OCI-LY7 (cell line): ENCODE results near the gene ZNF469. TPM values are rescaled to one million over a fixed set of nuclear protein-coding genes. Genes with fewer than 3 reads are reported as not detected.

Source experiments
- BruUV-seq: library from RNA; stranded (reverse); fragments of 400-500 nt; replicated peaks from 2 replicates; lab custom pipeline; 2021; lab: Mats Ljungman, UMichigan
- CTCF ChIA-PET: fragments of 300-600 bp; sonication (Branson Sonifier 250); formaldehyde crosslinking; loops from one replicate; lab custom pipeline; 2022; ENCODE audit warnings: antibody characterized with exemption; ENCODE audit not compliant: unreplicated experiment; lab: Charles Lee
- POLR2A ChIA-PET: fragments of 300-600 bp; sonication (Branson Sonifier 250); formaldehyde crosslinking; loops from one replicate; lab custom pipeline; 2022; ENCODE audit warnings: antibody characterized with exemption; lab: Charles Lee
- DNase-seq: peaks from one replicate; pipeline ENCODE4 v3.0.0-alpha.2; 2015; ENCODE audit warnings: low spot score
- H2AFZ ChIP-seq: fragments of 200-600 bp; sonication (generic), shearing (Covaris generic); 2 replicates; pipeline ENCODE4 v1.6.1; 2014; ENCODE audit warnings: mild to moderate bottlenecking, antibody characterized with exemption, low read length, moderate library complexity
- H3K27ac ChIP-seq: fragments of 200-600 bp; sonication (generic); 2 replicates; pipeline ENCODE4 v1.5.1; 2014; ENCODE audit warnings: mixed run types, low read depth, mild to moderate bottlenecking, moderate library complexity, low read length, inconsistent platforms; ENCODE audit not compliant: poor library complexity, severe bottlenecking
- H3K36me3 ChIP-seq: fragments of 200-600 bp; sonication (generic); 2 replicates; pipeline ENCODE4 v1.6.1; 2014; ENCODE audit warnings: mild to moderate bottlenecking, antibody characterized with exemption, low read length, moderate library complexity, mixed read lengths; ENCODE audit not compliant: insufficient read depth
- H3K4me1 ChIP-seq: fragments of 200-600 bp; sonication (generic); 2 replicates; pipeline ENCODE4 v1.5.1; 2014; ENCODE audit warnings: mild to moderate bottlenecking, low read length; ENCODE audit not compliant: insufficient read depth, poor library complexity, severe bottlenecking
- H3K4me2 ChIP-seq: fragments of 200-600 bp; sonication (generic); 2 replicates; pipeline ENCODE4 v1.6.1; 2014; ENCODE audit warnings: mild to moderate bottlenecking, low read length
- H3K4me3 ChIP-seq: fragments of 200-600 bp; sonication (generic); 2 replicates; pipeline ENCODE4 v1.5.1; 2014; ENCODE audit warnings: mild to moderate bottlenecking, low read depth, low read length; ENCODE audit not compliant: poor library complexity, severe bottlenecking
- H3K79me2 ChIP-seq: fragments of 200-600 bp; sonication (generic); 2 replicates; pipeline ENCODE4 v1.6.1; 2016; ENCODE audit warnings: low read depth, mild to moderate bottlenecking, low read length, moderate library complexity, mixed read lengths; ENCODE audit not compliant: insufficient read depth
- H3K9me2 ChIP-seq: fragments of 200-600 bp; sonication (generic); 2 replicates; pipeline ENCODE4 v1.6.1; 2016; ENCODE audit warnings: mild to moderate bottlenecking, low read length, mixed read lengths; ENCODE audit not compliant: insufficient read depth
- H3K9me3 ChIP-seq: fragments of 200-600 bp; sonication (generic); 2 replicates; pipeline ENCODE4 v1.6.1; 2014; ENCODE audit warnings: mild to moderate bottlenecking, mixed run types, low read length, mixed read lengths
- H4K20me1 ChIP-seq: fragments of 200-600 bp; sonication (generic); 2 replicates; pipeline ENCODE4 v1.6.1; 2014; ENCODE audit warnings: mild to moderate bottlenecking, antibody characterized with exemption, low read length, moderate library complexity, mixed read lengths; ENCODE audit not compliant: insufficient read depth
- EZH2phosphoT487 ChIP-seq: fragments of 200-600 bp; sonication (generic); IDR thresholded peaks from 2 replicates; pipeline ENCODE4 v1.6.1; 2018; ENCODE audit warnings: low read depth, borderline replicate concordance, mild to moderate bottlenecking, mixed run types, antibody characterized with exemption, low read length, moderate library complexity, mixed read lengths
- intact Hi-C: fragments of 100-400 bp; cut with micrococcal nuclease; formaldehyde crosslinking; loops from one replicate; pipeline ENCODE4 v1.10.0; 2022; ENCODE audit not compliant: unreplicated experiment
- total RNA-seq, 2 experiments: library from RNA; depleted of rRNA in 1 of 2; stranded (reverse); fragments of >200 nt in 1 of 2; shearing (Covaris generic) in 1 of 2; gene quantifications; 2 replicates each; pipeline ENCODE4 v1.2.3, GENCODE V29; 2014 to 2022
- TF ChIP-seq, protein P1 (sequence below): fragments of 200-600 bp; sonication (generic); conservative IDR thresholded peaks from 2 replicates; pipeline ENCODE4 v1.5.1; 2014; ENCODE audit warnings: mild to moderate bottlenecking, antibody characterized with exemption, low read length, moderate library complexity, mixed read lengths

ZNF469 gene
- total RNA-seq, 2 experiments from 2014 or later, result under 0.01 TPM; not detected in 1

DNA sequence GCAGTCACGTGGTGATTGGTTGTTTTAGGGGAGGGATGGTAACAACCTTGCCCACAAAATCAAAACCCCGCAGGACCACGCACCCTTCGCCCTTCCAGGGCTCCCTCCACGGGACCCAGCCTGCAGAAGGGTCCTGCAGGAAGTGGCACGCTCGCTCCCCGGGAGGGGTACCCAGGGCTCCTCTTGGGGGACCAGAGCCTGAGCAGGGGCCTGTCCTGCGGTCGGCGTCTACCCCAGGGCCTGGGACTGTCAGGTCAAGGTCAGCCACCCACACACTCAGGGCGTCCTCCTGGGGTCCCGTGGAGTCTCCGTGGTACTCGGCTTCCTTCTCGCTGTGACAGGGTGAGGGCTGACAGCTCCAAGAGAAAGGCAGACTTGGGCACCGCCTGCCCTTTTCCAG lies 33.9 kb downstream of the ZNF469 start:
- no peaks in the 10 kb centered on the region for H3K4me1 ChIP-seq
- no peak overlapping the region for H3K4me3 ChIP-seq
- no peaks in the 10 kb centered on the region for H3K9me3 ChIP-seq
- no TSS peak for BruUV-seq
- H3K4me2 ChIP-seq, result no peak overlapping the region
- intact Hi-C loops, result no loop called here
- H3K79me2 ChIP-seq, result no peaks in the 10 kb centered on the region
- H3K27ac ChIP-seq, result no peak overlapping the region
- H2AFZ ChIP-seq, result no peak overlapping the region
- ChIA-PET POLR2A (no interaction called here), CTCF (no interaction called here)
- TF ChIP-seq, protein P1, sequence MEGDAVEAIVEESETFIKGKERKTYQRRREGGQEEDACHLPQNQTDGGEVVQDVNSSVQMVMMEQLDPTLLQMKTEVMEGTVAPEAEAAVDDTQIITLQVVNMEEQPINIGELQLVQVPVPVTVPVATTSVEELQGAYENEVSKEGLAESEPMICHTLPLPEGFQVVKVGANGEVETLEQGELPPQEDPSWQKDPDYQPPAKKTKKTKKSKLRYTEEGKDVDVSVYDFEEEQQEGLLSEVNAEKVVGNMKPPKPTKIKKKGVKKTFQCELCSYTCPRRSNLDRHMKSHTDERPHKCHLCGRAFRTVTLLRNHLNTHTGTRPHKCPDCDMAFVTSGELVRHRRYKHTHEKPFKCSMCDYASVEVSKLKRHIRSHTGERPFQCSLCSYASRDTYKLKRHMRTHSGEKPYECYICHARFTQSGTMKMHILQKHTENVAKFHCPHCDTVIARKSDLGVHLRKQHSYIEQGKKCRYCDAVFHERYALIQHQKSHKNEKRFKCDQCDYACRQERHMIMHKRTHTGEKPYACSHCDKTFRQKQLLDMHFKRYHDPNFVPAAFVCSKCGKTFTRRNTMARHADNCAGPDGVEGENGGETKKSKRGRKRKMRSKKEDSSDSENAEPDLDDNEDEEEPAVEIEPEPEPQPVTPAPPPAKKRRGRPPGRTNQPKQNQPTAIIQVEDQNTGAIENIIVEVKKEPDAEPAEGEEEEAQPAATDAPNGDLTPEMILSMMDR, result no peak
- no peak for TF ChIP-seq EZH2phosphoT487
- DNase-seq, result no peak
- no peaks in the 10 kb centered on the region for H3K9me2 ChIP-seq
- H3K36me3 ChIP-seq, result no peaks in the 10 kb centered on the region
- H4K20me1 ChIP-seq, result no peaks in the 10 kb centered on the region

DNA sequence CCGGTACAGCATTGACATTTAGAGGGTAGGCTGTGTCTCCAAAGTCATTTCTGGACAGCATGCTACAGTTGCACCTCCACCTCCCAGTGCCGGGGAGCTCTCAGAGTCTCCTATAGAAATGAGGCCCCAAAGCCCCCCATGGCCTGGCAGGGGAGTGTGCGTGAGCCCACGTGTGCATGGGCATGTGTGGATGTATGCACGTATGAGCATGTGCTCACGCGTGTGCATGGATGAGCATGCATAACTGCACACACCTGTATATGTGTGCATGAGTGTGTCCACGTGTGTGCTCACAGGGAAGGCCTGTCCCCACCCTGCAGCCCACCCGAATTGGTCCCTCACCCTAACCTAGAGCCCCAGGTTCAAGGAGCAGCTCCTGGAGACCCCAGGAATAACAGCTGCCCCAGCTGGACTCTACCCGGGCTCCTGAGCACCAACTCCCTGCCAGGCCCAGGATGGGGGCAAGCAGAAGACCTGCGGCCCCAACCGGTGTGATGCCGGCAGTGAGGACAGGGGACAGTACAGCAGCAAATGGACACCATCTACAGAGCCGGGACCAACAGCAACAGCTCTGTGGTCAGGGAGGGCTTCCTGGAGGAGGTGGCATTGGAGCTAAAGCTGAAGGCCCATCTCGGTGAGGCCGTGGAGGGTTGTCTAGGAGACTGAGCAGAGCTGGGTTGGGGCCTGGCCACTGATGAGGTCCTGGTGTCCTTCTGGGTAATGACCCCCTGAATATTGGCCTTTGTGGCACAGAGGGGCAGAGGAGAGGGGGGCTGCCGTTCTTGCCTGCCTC lies 35.1 kb downstream of the ZNF469 start:
- CTCF ChIA-PET, result no interaction called here
- TF ChIP-seq, protein P1, result no peak
- no peak for TF ChIP-seq EZH2phosphoT487

DNA sequence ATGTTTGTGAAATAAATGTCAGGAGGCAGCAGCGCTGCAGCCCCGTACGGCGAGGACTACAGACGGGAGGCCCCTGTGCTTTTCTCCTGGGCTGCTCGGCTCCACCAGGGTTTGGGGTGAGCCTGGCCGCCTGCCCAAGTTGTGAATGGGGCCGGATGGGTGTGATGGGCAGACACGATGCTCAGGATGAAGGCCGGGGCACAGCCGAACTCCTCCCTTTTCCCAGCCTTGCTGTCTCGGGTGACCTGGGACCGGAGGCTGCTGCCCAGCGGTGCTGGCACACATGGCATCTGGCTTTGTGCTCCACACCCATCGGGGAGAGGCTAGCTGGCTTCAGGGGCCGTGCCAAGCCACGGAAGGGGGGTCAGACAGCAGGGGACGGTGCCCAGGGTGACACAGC lies 36.1 kb downstream of the ZNF469 start:
- no peak overlapping the region for H3K4me2 ChIP-seq
- ChIA-PET POLR2A (no interaction called here), CTCF (no interaction called here)
- BruUV-seq, result no TSS peak
- intact Hi-C loops, result no loop called here
- no peaks in the 10 kb centered on the region for H3K79me2 ChIP-seq
- TF ChIP-seq, protein P1, result no peak
- no peak for TF ChIP-seq EZH2phosphoT487
- no peak overlapping the region for H2AFZ ChIP-seq
- H3K4me1 ChIP-seq, result no peaks in the 10 kb centered on the region
- H3K9me3 ChIP-seq, result no peaks in the 10 kb centered on the region
- no peaks in the 10 kb centered on the region for H3K36me3 ChIP-seq
- DNase-seq, result no peak
- no peaks in the 10 kb centered on the region for H3K9me2 ChIP-seq
- no peak overlapping the region for H3K27ac ChIP-seq
- no peak overlapping the region for H3K4me3 ChIP-seq
- no peaks in the 10 kb centered on the region for H4K20me1 ChIP-seq

More for the DNA sequence above, 35.1 kb downstream of the ZNF469 start:
- no peak overlapping the region for H3K27ac ChIP-seq
- H4K20me1 ChIP-seq, result no peaks in the 10 kb centered on the region
- POLR2A ChIA-PET, result no interaction called here
- no peak overlapping the region for H3K4me2 ChIP-seq
- no peak for DNase-seq
- H3K4me3 ChIP-seq, result no peak overlapping the region
- H3K36me3 ChIP-seq, result no peaks in the 10 kb centered on the region
- intact Hi-C loops, result no loop called here
- H2AFZ ChIP-seq, result no peak overlapping the region
- no TSS peak for BruUV-seq
- H3K79me2 ChIP-seq, result no peaks in the 10 kb centered on the region
- H3K9me3 ChIP-seq, result no peaks in the 10 kb centered on the region
- no peaks in the 10 kb centered on the region for H3K9me2 ChIP-seq
- no peaks in the 10 kb centered on the region for H3K4me1 ChIP-seq
